GM21367 (cell line): ENCODE measurements around the gene GSG1L.

Experiments
- ATAC-seq: cut with Tn5 transposase; IDR thresholded peaks from one replicate; pipeline ENCODE4 v1.9.1; 2021; ENCODE audit not compliant: unreplicated experiment

GSG1L gene

GRCh38 chr16:28063591-28064061, at the start of gene GSG1L:
TSS of gene GSG1L (minus strand) at chr16:28063714. CDS start at chr16:28063424, 290 bp downstream.
- ATAC-seq = no peak

GRCh38 chr16:28112908-28113307, 49.4 kb upstream of the GSG1L start:
- ATAC-seq = no peak

GRCh38 chr16:28110977-28111376, 47.5 kb upstream of the GSG1L start:
- ATAC-seq = no peak

- ATAC-seq = no peak
Observed at GRCh38 chr16:28110479-28110878, 47.0 kb upstream of the GSG1L start.

GRCh38 chr16:28110074-28110473, 46.6 kb upstream of the GSG1L start:
- no peak for ATAC-seq

GRCh38 chr16:28108590-28109247, 45.2 kb upstream of the GSG1L start:
- ATAC-seq = no peak

GRCh38 chr16:28107232-28107631, 43.7 kb upstream of the GSG1L start:
- no peak for ATAC-seq

- ATAC-seq = no peak
Observed at GRCh38 chr16:28106467-28107215, 43.1 kb upstream of the GSG1L start.

GRCh38 chr16:28105954-28106353, 42.4 kb upstream of the GSG1L start:
- ATAC-seq = no peak

GRCh38 chr16:28105297-28105696, 41.8 kb upstream of the GSG1L start:
- no peak for ATAC-seq

- no peak for ATAC-seq
Observed at GRCh38 chr16:28104404-28104803, 40.9 kb upstream of the GSG1L start.

GRCh38 chr16:28103516-28104170, 40.1 kb upstream of the GSG1L start:
- no peak for ATAC-seq

- no peak for ATAC-seq
Observed at GRCh38 chr16:28101533-28101890, 38.0 kb upstream of the GSG1L start.

- no peak for ATAC-seq
Observed at GRCh38 chr16:28100810-28101532, 37.5 kb upstream of the GSG1L start.

- no peak for ATAC-seq
Observed at GRCh38 chr16:28098959-28099945, 35.7 kb upstream of the GSG1L start.

GRCh38 chr16:28098171-28098958, 34.9 kb upstream of the GSG1L start:
- ATAC-seq = no peak

GRCh38 chr16:28096983-28097899, 33.7 kb upstream of the GSG1L start:
- no peak for ATAC-seq

GRCh38 chr16:28093385-28093725, 29.8 kb upstream of the GSG1L start:
- no peak for ATAC-seq
